GM18909 (cell line): ENCODE measurements around the gene POLR1A.

Experiments
- ATAC-seq: cut with Tn5 transposase; IDR thresholded peaks from one replicate; pipeline ENCODE4 v1.9.1; 2021; ENCODE audit warnings: mild to moderate bottlenecking; ENCODE audit not compliant: unreplicated experiment, poor library complexity

Gene POLR1A

GRCh38 chr2:86097913-86098312 lies 7.8 kb downstream of the POLR1A start:
- no peak for ATAC-seq

- no peak for ATAC-seq
These were observed 8.4 kb downstream of the POLR1A start for GRCh38 chr2:86097114-86097896.

GRCh38 chr2:86094229-86094628 lies 11.5 kb downstream of the POLR1A start:
- ATAC-seq: no peak

GRCh38 chr2:86087936-86088850 lies 17.5 kb downstream of the POLR1A start:
- no peak for ATAC-seq

GRCh38 chr2:86082756-86083155 lies 22.9 kb downstream of the POLR1A start:
- no peak for ATAC-seq

GRCh38 chr2:86081724-86082123 lies 24.0 kb downstream of the POLR1A start:
- no peak for ATAC-seq

- peak; percentile 88 for ATAC-seq
These were observed 25.4 kb downstream of the POLR1A start for GRCh38 chr2:86079981-86080911.

GRCh38 chr2:86078774-86079545 lies 26.7 kb downstream of the POLR1A start:
- ATAC-seq: no peak

GRCh38 chr2:86075886-86076285 lies 29.8 kb downstream of the POLR1A start:
- no peak for ATAC-seq

- no peak for ATAC-seq
These were observed 30.9 kb downstream of the POLR1A start for GRCh38 chr2:86074811-86075210.

GRCh38 chr2:86074256-86074655 lies 31.4 kb downstream of the POLR1A start:
- ATAC-seq: no peak

- ATAC-seq: no peak
These were observed 32.5 kb downstream of the POLR1A start for GRCh38 chr2:86073225-86073624.

- peak; percentile 67 for ATAC-seq
These were observed 33.3 kb downstream of the POLR1A start for GRCh38 chr2:86072271-86072858.

GRCh38 chr2:86070868-86071267 lies 34.8 kb downstream of the POLR1A start:
- ATAC-seq: no peak

GRCh38 chr2:86069783-86070339 lies 35.8 kb downstream of the POLR1A start:
- no peak for ATAC-seq

GRCh38 chr2:86069091-86069685 lies 36.5 kb downstream of the POLR1A start:
- no peak for ATAC-seq

- no peak for ATAC-seq
These were observed 37.0 kb downstream of the POLR1A start for GRCh38 chr2:86068648-86069047.

GRCh38 chr2:86068136-86068588 lies 37.5 kb downstream of the POLR1A start:
- no peak for ATAC-seq
